Cardiac septum (tissue), 1 donor: ENCODE measurements around the gene TRPT1. TPM values are rescaled to one million over a fixed set of nuclear protein-coding genes. Genes with fewer than 3 reads are reported as not detected.

Experiments used
- DNase-seq: peaks from one replicate; pipeline ENCODE4 v3.0.0-alpha.2; 2020; ENCODE audit warnings: low spot score
- intact Hi-C: fragments of 100-400 bp; cut with DNase I; formaldehyde crosslinking; loops from one replicate; pipeline ENCODE4 v1.14.0; 2022
- long read RNA-seq: library from polyadenylated mRNA; unstranded; transcript quantifications from one replicate; pipeline ENCODE4 v2.0.0, GENCODE V29; 2021
- total RNA-seq: library from RNA; stranded (reverse); fragmentation: NEBNext Ultra II Directional; extraction: Animal tissue kit (Norgen Biotek cat#: 25700); gene quantifications from one replicate; pipeline ENCODE4 v1.2.1, GENCODE V29; 2021
- donor health status: DM: no; HTN: no; CAD: no.

TRPT1 gene, protein sequence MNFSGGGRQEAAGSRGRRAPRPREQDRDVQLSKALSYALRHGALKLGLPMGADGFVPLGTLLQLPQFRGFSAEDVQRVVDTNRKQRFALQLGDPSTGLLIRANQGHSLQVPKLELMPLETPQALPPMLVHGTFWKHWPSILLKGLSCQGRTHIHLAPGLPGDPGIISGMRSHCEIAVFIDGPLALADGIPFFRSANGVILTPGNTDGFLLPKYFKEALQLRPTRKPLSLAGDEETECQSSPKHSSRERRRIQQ
- total RNA-seq: 49.7 TPM
- long read RNA-seq, transcript TRPT1-203 (7 exons, 865 nt): minor isoform, 10 of 101 reads
- long read RNA-seq, transcript TRPT1-201 (8 exons, 962 nt): major isoform, 44 of 101 reads
- long read RNA-seq, partial matches to known transcripts: 8 of 101 reads
- long read RNA-seq, other reads (novel, unspliced or antisense): 38 of 101 reads

DNA sequence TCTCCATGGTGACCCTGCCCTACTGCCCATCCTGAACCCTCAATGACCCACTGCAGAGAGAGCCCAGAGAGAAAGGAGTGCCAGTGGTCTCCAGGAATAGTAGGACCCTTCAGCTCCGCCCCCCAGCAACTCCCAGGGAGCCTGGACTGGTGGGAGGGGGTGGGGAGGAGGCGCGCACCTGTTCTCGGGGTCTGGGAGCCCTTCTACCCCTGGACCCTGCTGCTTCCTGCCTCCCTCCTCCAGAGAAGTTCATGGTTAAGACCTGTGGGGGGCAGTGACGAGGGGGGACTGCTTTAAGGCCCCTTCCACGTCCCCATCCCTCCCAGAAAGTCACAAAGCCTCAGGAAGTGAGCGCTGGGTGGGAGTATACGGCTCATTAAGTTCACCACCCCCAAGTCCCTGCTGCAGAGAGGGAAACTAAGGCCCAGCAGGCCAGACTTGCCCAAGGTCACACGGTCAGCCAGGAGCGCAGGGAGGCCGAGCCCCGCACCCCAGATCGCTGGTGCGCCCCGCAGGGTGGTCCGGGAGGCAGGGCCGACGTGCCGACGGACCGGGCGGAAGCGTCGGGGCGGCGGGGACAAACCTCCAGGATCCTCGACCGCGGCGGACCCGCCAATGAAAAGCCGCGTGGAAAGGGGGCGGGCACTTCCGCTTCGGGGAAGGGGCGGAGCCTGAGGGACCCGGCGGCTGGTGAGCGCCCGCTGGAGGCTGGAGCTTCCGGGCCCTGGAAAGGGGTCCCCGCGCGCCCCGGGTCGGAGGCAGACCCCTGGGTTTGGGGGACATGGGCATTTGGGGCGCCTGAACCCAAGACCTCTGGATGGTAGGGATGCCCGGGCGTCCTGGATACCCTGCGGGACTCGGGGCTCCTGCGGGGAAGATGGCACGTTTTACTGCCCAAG, at the start of gene TRPT1, which contains the start of gene NUDT22:
Gene TRPT1, minus strand, starts transcription at position 579 of the 899 bp plus-strand sequence. Its CDS starts 326 bp downstream, at position 253.
Gene NUDT22, plus strand, starts transcription at position 667 of the 899 bp plus-strand sequence. CDS start 379 bp downstream, outside the sequence.
- DNase-seq: peak; percentile 98
- intact Hi-C loops: loop anchor here (1.0 kb wide), 1 partner anchor 43 kb away; no protein-coding TSS in a partner anchor

DNA sequence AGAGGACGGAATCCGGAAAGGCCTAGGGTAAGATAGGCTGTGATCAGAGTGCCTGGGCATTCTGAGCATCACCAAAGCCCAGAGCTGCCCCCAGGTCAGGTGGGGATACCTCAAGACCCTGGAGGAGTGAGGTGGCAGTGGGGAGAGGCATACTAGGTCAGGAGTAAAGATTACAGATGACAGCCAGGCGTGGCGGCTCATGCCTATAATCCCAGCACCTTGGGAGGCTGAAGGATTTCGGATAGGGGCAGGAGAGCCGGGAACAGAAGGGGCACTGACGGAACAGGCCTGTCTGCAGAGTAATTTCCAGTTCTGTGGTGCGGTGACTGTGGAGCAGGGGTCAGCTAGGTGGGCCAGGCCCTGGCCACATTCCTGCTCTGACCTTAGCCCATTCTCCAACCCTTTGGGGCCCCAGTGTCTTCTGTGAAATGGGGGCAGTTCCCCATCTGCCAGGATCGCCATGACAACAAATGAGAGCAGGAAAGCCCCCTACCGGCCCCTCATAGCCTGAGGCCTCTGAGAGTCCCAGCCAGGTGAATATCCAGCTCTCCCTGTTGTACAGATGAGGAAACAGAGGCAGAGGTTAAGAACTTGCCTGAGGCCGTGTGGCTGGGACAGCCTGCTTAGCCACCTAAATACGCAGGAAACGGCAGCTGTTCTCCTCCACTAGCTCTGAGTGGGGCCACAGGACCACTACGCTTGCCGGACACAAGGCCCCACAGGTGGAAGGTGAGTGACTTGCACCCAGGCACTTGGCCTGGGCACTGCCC, 49.2 kb upstream of the TRPT1 start:
- DNase-seq: no peak
- intact Hi-C loops: no loop called here

DNA sequence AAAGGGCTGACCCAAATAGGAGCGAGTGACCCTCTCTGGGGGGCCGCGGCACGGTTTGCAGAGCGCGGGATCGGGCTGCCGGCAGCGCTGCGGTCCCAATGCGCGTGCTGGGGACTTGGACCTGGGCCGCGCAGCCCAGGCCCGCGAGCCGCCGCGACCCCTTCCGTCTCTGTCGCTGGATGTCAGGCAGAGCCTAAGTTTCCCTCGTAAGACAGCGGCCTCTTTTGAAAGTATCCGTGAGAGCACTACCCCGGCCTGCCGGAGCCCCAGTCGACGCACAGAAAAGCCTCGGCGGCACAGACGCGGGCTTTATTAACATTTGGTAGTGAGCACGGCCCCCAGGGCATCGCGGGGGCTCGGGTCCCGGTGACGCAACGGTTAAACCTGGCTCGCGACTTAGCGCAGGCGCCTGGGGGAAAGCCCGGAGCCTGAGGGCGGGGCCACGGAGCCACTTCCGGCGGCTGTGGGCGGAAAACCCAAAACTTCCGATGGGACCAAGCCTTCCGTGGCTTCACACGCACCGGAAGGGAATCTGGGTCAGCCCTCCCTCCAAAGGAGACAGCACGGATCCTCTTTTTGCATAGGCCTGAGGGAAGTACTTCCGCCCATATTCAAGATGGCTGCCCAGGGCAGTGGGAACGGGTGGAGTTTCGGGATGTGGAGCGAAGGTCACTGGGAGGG, 43.7 kb upstream of the TRPT1 start:
- intact Hi-C loops: loop anchor here (1.0 to 5.0 kb wide), 5 partner anchors 16 to 65 kb away; partner anchors contain the start of genes CATSPERZ, GPR137, NUDT22 and TRPT1
- peak; percentile 99 for DNase-seq

DNA sequence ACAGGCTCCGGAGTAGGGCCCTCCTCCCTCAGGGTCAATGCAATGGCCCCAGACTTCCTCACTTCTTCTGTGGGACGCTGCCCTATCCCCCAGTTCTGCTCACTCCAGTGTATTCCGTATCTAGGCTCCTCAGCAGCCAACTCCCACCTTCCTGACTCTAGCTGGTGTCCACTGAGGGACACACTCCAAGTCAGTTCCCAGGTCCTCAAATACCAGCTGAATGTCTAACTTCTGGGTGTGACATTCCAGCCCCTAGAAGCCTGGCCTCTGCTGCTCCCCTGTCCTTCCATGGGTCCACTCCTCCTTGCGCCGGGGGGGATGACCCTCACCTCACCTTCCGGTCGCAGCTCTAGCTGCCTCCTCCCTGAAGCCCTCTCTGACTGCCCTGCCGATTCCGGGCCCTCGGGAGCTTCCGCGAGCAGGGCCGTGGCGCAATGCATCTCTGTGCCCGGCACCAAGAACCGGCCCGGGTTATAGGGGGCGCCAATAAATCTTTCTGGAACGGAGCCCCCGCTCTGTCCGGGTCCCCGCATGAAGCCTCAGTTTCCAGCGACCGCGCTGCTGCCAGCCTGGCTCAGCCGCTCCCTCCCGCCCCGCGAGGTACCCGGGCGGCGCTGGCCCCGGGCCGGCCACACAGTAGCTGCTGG, 43.0 kb upstream of the TRPT1 start:
- peak; percentile 84 for DNase-seq
- intact Hi-C loops: loop anchor here (1.0 to 5.0 kb wide), 4 partner anchors 22 to 64 kb away; partner anchors contain the start of genes CATSPERZ, NUDT22 and TRPT1

DNA sequence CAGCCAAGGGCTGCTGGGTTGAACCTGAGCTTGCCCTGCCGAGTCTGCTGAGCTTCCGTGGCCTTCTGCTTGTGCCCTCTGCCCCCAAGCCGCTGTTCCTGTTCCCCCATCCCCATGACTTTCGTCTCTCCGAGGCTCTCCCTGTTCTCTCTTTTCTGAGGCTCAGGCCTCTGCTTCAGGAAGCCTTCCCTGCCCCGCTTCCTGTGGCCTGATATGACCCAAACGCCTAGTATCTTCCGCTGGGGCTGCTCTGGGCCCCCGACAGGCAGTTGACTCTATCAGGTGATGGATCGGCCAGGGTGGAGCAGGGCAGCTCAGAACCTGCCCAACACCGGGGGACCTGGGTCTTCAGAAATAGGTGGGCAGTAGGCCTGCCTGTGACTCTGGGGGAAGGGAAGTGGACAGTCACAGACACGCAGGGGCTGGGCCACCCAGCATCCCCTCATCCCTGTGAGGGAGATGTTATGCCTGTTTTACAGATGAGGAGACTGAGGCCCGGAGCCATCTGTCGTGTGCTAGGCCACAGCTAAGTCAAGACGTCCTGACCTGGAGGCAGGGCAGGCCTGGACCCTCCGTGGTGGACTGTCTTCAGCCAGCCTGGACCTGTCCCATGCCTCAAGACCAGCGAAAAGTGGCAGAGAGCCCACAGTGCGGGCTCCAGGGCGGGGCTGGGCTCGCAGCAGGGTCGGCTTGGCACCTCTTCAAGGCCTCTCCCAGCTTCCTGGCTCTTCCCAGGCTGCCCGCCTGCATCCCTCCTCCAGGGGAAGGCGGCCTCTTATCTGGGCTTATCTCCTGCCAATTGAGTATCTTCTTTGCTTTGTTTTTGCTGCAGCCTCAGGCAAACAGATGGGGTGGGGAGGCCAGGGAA, 42.3 kb upstream of the TRPT1 start:
- intact Hi-C loops: loop anchor here (2.0 to 5.0 kb wide), 2 partner anchors 34 to 63 kb away; partner anchors contain the start of gene CATSPERZ
- DNase-seq: no peak

DNA sequence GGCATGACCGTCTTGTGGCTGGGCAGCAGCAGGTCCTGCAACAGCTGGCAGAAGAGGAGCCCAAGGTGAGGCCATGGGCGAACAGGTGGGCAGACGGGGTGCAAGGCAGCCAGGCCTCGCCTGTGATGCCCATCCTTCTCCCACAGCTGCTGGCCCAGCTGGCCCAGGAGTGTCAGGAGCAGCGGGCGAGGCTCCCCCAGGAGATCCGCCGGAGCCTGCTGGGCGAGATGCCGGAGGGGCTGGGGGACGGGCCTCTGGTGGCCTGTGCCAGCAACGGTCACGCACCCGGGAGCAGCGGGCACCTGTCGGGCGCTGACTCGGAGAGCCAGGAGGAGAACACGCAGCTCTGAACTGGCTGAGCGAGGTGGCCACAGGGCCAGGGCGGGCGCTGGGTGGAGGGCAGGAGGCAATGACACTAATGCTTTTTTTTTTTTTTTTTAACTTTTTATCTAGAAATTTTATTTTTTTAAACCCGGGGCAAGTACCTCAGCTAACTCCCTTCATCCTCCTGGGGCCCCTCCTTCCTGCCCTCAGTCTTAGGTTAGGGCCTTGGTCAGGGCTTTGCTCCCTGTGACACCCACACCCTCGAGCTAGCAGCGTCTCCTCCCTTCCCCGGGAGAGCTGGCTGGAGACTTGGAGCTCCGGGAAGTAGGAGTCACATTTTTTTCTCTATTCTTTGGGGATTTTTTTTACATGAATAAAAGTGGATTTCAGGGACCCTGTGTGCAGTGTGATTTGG, 41.4 kb upstream of the TRPT1 start:
- no peak for DNase-seq
- intact Hi-C loops: loop anchor here (5.0 kb wide), 1 partner anchor 35 kb away; the partner anchor contains the start of gene CATSPERZ

DNA sequence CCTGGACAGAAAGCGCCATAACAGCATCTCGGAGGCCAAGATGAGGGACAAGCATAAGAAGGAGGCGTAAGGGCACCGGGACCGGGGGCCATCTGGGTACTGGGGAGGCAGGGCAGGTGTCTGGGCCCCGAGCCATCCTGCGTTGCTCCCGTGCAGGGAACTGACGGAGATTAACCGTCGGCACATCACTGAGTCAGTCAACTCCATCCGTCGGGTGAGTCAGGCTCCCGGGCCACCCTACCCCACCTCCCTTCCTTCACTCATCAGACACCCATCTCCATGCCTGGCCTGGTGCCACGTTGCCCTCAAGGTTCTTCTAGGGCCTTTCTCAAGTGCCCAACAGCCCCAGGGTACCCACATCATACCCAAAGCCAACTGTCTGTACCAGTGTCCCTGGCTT, 40.4 kb upstream of the TRPT1 start:
- no peak for DNase-seq
- intact Hi-C loops: loop anchor here (5.0 kb wide), 1 partner anchor 36 kb away; the partner anchor contains the start of gene CATSPERZ

DNA sequence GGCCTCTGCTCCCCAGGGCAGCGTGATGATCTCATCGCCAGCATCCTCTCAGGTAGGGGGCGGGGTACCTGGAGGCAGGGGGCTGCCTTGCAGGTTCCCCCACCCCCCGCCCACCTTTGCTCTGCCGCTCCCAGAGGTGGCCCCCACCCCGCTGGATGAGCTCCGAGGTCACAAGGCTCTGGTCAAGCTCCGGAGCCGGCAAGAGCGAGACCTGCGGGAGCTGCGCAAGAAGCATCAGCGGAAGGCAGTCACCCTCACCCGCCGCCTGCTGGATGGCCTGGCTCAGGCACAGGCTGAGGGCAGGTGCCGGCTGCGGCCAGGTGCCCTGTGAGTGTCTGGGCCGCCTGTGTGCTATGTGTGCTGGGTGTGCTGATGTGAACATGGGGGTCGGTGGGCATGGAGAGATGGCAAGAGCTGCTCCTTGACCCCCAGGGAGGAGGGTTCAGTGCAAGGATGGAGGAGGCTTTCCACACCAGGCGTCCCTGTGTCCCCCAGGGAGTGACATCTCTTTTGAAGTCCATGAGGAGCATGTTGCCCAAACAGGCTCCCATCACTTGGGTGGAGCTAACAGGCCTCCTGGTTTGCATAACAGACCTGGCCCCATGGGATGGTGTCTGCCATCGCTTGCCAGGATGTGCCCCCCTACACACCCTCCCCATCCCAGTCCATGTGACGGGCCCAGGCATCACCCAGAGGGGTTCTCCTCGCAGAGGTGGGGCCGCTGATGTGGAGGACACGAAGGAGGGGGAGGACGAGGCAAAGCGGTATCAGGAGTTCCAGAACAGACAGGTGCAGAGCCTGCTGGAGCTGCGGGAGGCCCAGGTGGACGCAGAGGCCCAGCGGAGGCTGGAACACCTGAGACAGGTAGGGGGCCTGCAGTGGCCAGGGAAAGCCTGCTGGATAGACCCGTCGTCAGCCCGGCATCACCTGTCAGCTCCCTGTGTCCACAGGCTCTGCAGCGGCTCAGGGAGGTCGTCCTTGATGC, 39.5 kb upstream of the TRPT1 start:
- DNase-seq: no peak

DNA sequence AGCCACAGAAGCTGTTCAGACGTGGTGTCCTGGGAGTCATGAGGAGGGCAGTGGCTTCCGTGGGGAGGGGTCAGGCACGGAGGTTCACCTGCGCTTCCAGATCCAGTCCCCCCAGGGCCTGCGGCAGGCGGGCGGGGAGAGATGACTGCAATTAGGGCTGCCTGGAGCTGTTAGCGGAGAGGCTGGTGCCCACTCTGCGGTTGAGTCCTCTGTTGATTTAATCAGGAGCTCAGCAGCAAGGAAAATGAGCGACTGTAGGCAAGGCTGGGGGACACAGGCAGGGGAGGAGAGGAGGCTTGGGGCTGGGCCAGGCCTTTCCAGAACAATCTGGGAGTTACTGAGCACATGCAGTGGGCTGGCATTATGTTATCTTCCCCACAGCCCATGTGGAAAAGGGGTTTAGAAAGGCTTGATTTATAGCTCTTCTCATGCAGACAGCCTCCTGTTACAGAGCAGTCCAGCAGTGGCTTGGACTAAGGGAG, 38.4 kb upstream of the TRPT1 start:
- intact Hi-C loops: no loop called here
- no peak for DNase-seq

More for the DNA sequence above, 39.5 kb upstream of the TRPT1 start:
- intact Hi-C loops: loop anchor here (5.0 kb wide), 1 partner anchor 37 kb away; the partner anchor contains the start of gene CATSPERZ

DNA sequence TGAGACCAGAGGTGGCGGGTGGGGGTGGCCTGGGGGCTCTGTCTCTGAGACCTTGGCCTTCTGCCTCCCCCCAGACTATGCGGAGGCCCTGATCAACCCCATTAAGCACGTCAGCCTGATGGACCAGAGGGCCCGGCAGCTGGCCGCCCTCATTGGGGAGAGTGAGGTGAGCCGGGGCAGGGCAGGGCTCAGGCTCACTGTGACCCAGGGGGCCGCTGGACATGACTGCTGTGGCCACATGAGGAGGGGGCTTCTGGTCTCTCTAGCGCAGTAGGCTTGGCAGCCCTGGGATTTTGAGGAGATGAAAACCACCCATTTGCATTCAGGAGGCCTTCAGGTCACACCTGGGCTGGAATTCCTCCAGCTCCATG, 37.9 kb upstream of the TRPT1 start:
- intact Hi-C loops: no loop called here
- DNase-seq: no peak

DNA sequence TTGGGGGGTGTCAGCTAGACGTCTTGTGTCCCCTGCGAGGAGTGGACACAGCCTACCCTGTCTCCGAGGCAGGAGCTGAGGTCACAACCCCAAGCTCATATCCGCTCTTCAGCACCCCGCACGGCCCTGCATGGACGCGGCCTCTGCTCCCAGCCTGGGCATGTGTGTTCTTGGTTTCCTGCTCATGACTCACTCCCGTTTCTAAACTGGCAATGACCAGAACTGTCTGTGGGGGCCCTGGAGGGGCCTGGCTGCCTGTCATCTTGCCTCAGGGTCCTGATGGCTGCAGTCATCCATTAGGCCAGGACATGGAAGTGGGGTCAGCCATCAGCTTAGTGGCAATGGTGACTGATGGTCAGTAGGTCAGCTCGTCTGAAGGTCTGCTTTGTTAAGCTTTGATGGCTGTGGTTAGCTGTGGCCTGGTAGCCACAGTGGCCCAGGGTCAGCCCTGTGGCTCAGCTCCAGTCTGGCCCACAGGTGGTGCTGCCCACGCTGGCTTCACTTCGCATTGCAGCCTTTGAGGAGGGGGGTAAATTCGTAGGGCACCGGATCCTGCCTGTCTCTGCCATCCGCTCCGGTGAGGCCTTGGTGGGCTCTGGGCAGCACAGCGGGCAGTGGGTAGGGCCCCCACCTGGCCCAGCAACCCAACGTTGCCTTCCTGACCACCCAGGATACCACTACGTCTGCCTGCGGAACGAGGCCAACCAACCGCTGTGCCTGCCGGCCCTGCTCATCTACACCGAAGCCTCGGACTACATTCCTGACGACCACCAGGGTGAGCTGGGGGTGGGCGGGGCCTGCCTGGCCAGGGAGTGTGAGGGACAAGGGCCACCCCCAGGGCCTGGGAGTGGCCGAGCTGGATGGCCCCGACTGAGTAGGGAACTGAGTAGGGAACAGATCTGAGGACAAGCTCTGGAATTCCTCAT, 37.3 kb upstream of the TRPT1 start:
- intact Hi-C loops: no loop called here
- no peak for DNase-seq

DNA sequence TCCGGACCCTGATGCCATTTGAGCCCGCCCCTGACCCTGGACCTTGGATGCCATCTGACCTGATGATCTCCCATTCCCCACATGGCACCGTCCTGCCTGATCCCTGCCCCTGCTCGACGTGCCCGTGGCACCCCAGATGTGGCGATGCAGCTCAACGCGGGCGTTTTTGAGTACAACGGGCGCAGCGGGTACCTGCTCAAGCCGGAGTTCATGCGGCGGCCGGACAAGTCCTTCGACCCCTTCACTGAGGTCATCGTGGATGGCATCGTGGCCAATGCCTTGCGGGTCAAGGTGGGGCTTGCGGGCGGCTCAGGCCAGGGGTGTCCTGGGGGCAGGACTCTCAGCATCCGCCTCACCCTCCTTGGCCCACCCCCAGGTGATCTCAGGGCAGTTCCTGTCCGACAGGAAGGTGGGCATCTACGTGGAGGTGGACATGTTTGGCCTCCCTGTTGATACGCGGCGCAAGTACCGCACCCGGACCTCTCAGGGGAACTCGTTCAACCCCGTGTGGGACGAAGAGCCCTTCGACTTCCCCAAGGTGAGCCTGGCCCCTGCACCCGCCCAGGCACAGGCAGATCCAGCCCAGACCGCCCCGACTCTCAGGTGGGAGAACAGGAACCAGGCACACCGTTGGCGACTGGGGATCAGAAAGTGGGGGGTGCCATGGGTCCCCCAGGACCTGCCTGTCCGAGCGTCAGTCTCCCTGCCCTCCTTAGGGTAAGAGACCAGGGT, 36.5 kb upstream of the TRPT1 start:
- DNase-seq: no peak
- intact Hi-C loops: no loop called here

DNA sequence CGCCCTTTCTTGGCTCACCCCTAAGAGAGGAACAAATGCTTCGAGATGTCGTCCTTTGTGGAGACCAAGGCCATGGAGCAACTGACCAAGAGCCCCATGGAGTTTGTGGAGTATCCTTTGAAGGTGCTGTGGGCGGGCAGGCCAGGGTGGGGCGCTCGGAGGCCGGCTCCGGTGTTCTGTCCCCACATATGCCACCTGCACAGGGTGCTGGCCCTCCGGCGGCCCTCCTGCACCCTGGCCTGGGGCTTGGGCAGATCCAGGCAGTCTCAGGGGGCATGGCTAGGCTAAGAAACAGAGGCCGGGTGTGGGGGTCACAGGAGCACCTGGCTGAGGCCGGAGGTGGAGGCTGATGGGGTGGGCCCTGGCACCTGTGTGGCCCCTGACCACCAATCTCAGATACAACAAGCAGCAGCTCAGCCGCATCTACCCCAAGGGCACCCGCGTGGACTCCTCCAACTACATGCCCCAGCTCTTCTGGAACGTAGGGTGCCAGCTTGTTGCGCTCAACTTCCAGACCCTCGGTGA, 35.6 kb upstream of the TRPT1 start:
- no peak for DNase-seq

More for the DNA sequence above, 35.6 kb upstream of the TRPT1 start:
- intact Hi-C loops: no loop called here
